H9 (cell line): ENCODE measurements around the gene SGF29. TPM values are rescaled to one million over a fixed set of nuclear protein-coding genes. Genes with fewer than 3 reads are reported as not detected.

Experiments used
- DNase-seq: peaks from one replicate; pipeline ENCODE4 v3.0.0-alpha.2; 2017
- H2AFZ ChIP-seq: one replicate; pipeline ENCODE4 v1.6.1; 2013; ENCODE audit warnings: mild to moderate bottlenecking, low read length, control low read depth, moderate library complexity
- H2AK5ac ChIP-seq: 2 replicates; pipeline ENCODE4 v1.6.1; 2013; ENCODE audit warnings: low read length, control low read depth, mixed read lengths; ENCODE audit not compliant: insufficient read length
- H2BK120ac ChIP-seq: one replicate; pipeline ENCODE4 v1.6.1; 2013; ENCODE audit warnings: low read depth, mild to moderate bottlenecking, low read length, control low read depth, inconsistent platforms; ENCODE audit not compliant: poor library complexity, severe bottlenecking
- H2BK12ac ChIP-seq: 2 replicates; pipeline ENCODE4 v1.6.1; 2013; ENCODE audit warnings: low read length, control low read depth, mixed read lengths, low read depth; ENCODE audit not compliant: insufficient read length
- H2BK15ac ChIP-seq: 2 replicates; pipeline ENCODE4 v1.6.1; 2013; ENCODE audit warnings: low read depth, low read length, control low read depth
- H2BK20ac ChIP-seq: one replicate; pipeline ENCODE4 v1.6.1; 2013; ENCODE audit warnings: low read depth, mild to moderate bottlenecking, low read length, control low read depth, inconsistent platforms; ENCODE audit not compliant: poor library complexity, severe bottlenecking
- H2BK5ac ChIP-seq: 2 replicates; pipeline ENCODE4 v1.6.1; 2013; ENCODE audit warnings: low read length, control low read depth, mixed read lengths; ENCODE audit not compliant: insufficient read length
- H3K14ac ChIP-seq: 2 replicates; pipeline ENCODE4 v1.6.1; 2013; ENCODE audit warnings: low read length, control low read depth; ENCODE audit not compliant: insufficient read depth
- H3K18ac ChIP-seq: 2 replicates; pipeline ENCODE4 v1.6.1; 2013; ENCODE audit warnings: low read depth, mild to moderate bottlenecking, mixed read lengths, low read length, control low read depth; ENCODE audit not compliant: insufficient read length
- H3K23ac ChIP-seq: 2 replicates; pipeline ENCODE4 v1.6.1; 2013; ENCODE audit warnings: low read length, control low read depth, mixed read lengths, low read depth; ENCODE audit not compliant: insufficient read length
- H3K23me2 ChIP-seq: 2 replicates; pipeline ENCODE4 v1.6.1; 2013; ENCODE audit warnings: low read depth, mild to moderate bottlenecking, mixed read lengths, low read length, control low read depth; ENCODE audit not compliant: insufficient read length, poor library complexity, severe bottlenecking
- H3K27ac ChIP-seq: 2 replicates; pipeline ENCODE4 v1.5.1; 2013; ENCODE audit warnings: low read length, control low read depth, mixed read lengths, low read depth; ENCODE audit not compliant: insufficient read length
- H3K27me3 ChIP-seq: 2 replicates; pipeline ENCODE4 v1.6.1; 2013; ENCODE audit warnings: low read length, control low read depth, inconsistent platforms; ENCODE audit not compliant: insufficient read depth
- H3K4ac ChIP-seq: 2 replicates; pipeline ENCODE4 v1.6.1; 2013; ENCODE audit warnings: low read depth, mild to moderate bottlenecking, control low read depth, inconsistent platforms, low read length, moderate library complexity
- H3K4me1 ChIP-seq: 2 replicates; pipeline ENCODE4 v1.6.1; 2013; ENCODE audit warnings: low read length, control low read depth, inconsistent platforms; ENCODE audit not compliant: insufficient read depth
- H3K4me2 ChIP-seq: 2 replicates; pipeline ENCODE4 v1.6.1; 2013; ENCODE audit warnings: low read length, control low read depth, mixed read lengths; ENCODE audit not compliant: insufficient read length, insufficient read depth
- H3K56ac ChIP-seq: 2 replicates; pipeline ENCODE4 v1.6.1; 2013; ENCODE audit warnings: low read depth, mild to moderate bottlenecking, mixed read lengths, low read length, control low read depth; ENCODE audit not compliant: insufficient read length
- H3K79me1 ChIP-seq: 2 replicates; pipeline ENCODE4 v1.6.1; 2013; ENCODE audit warnings: low read depth, mild to moderate bottlenecking, moderate library complexity, low read length, control low read depth, inconsistent platforms; ENCODE audit not compliant: insufficient read depth, poor library complexity, severe bottlenecking
- H3K79me2 ChIP-seq: 2 replicates; pipeline ENCODE4 v1.6.1; 2013; ENCODE audit warnings: low read length, control low read depth, inconsistent platforms; ENCODE audit not compliant: insufficient read depth
- H3K9ac ChIP-seq: 2 replicates; pipeline ENCODE4 v1.6.1; 2013; ENCODE audit warnings: low read length, control low read depth, mixed read lengths; ENCODE audit not compliant: insufficient read length; ENCODE audit errors: extremely low read depth
- H3K9me3 ChIP-seq: one replicate; pipeline ENCODE4 v1.6.1; 2013; ENCODE audit warnings: low read depth, low read length, inconsistent platforms; ENCODE audit not compliant: control insufficient read depth
- H3T11ph ChIP-seq: one replicate; pipeline ENCODE4 v1.6.1; 2013; ENCODE audit warnings: mild to moderate bottlenecking, low read length, control low read depth, inconsistent platforms
- H4K20me1 ChIP-seq: one replicate; pipeline ENCODE4 v1.6.1; 2013; ENCODE audit not compliant: control insufficient read depth, insufficient read length, insufficient read depth
- H4K5ac ChIP-seq: 2 replicates; pipeline ENCODE4 v1.6.1; 2013; ENCODE audit warnings: low read depth, mild to moderate bottlenecking, mixed read lengths, low read length, control low read depth; ENCODE audit not compliant: insufficient read length
- H4K8ac ChIP-seq: replicated peaks from 2 replicates; pipeline ENCODE4 v1.6.1; 2013; ENCODE audit warnings: low read length, control low read depth, mixed read lengths, low read depth; ENCODE audit not compliant: insufficient read length
- H4K91ac ChIP-seq: 2 replicates; pipeline ENCODE4 v1.6.1; 2013; ENCODE audit warnings: low read depth, mild to moderate bottlenecking, moderate library complexity, mixed read lengths, low read length, control low read depth; ENCODE audit not compliant: insufficient read length
- H3K27ac Mint-ChIP-seq, 3 experiments: 2 replicates in 2 of 3; 3 replicates in 1 of 3; pipeline ENCODE4 v1.8.0; 2020 to 2021; ENCODE audit warnings: mixed read lengths in 3 of 3, mild to moderate bottlenecking in 1 of 3, moderate library complexity in 1 of 3
- H3K27me3 Mint-ChIP-seq: 2 replicates; pipeline ENCODE4 v1.8.0; 2021; ENCODE audit warnings: low read depth, mild to moderate bottlenecking, moderate library complexity, mixed read lengths
- H3K36me3 Mint-ChIP-seq, 3 experiments: 2 replicates in 2 of 3; 3 replicates in 1 of 3; pipeline ENCODE4 v1.8.0; 2020 to 2021; ENCODE audit warnings: low read depth in 3 of 3, mixed read lengths in 3 of 3; ENCODE audit not compliant: insufficient read depth in 1 of 3
- H3K4me1 Mint-ChIP-seq, 2 experiments: 2 replicates each; pipeline ENCODE4 v1.8.0; 2020; ENCODE audit warnings: mixed read lengths in 2 of 2
- H3K4me3 Mint-ChIP-seq, 2 experiments: 2 replicates in 1 of 2; 3 replicates in 1 of 2; pipeline ENCODE4 v1.8.0; 2020 to 2021; ENCODE audit warnings: mild to moderate bottlenecking in 2 of 2, mixed read lengths in 2 of 2, moderate library complexity in 1 of 2
- H3K9me3 Mint-ChIP-seq, 2 experiments: 2 replicates in 1 of 2; 3 replicates in 1 of 2; pipeline ENCODE4 v1.8.0; 2020; ENCODE audit warnings: mild to moderate bottlenecking in 2 of 2, mixed read lengths in 2 of 2, moderate library complexity in 1 of 2
- CTCF ChIP-seq: fragments of 200-600 bp; sonication (generic); conservative IDR thresholded peaks from 3 replicates; pipeline ENCODE4 v1.8.0; 2021; ENCODE audit warnings: antibody characterized with exemption, mild to moderate bottlenecking
- WGBS: extraction: QIAGEN DNeasy Blood & Tissue Kit; methylation state at CpG from one replicate; pipeline ENCODE4 v1.1.7; 2013; ENCODE audit warnings: missing lambda C conversion rate, low lambda C conversion rate, mixed read lengths; ENCODE audit not compliant: insufficient read length; ENCODE audit errors: extremely low coverage; 5-methylcytosine and 5-hydroxymethylcytosine counted together
- total RNA-seq: library from RNA; stranded (reverse); gene quantifications from 2 replicates; pipeline ENCODE4 v1.2.1, GENCODE V29; 2021

Gene SGF29
- total RNA-seq, 1 experiment from 2014 or later: 24.8 TPM

DNA sequence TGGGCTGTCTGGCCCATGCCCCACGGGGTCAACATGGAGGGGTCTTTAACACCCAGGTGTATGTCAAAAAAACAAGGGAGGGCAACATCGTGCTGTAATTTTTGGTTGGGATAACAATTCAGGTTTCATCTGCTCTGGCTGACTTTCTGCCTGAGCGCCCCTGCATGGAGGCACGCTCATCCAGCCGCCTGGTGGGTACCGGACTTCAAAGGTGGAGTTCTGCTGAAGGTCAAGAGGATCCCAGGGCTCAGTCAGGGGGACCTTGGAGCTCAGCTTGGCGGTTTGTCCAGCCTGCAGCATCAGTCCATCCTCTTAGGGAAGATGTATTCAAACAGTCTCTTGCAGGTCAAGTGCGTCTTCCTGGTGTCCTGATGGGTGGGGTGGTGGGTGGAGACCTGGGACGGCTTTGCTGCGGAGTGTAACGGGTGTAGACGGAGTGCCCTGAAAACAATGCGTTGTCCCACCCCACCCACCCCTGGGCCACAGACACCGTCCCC, 5.4 kb upstream of the SGF29 start:
- H3K4me2 ChIP-seq: no peak overlapping the region
- no peak overlapping the region for H4K5ac ChIP-seq
- H2BK120ac ChIP-seq: no peak overlapping the region
- H3K4ac ChIP-seq: no peak overlapping the region
- WGBS: no CpG with 5 or more reads among the region's 14 CpGs
- no peaks in the 10 kb centered on the region for H3K4me1 ChIP-seq
- no peak overlapping the region for H2BK20ac ChIP-seq
- no peaks in the 10 kb centered on the region for H3K27me3 ChIP-seq
- no peak overlapping the region for H3T11ph ChIP-seq
- H2BK12ac ChIP-seq: no peak overlapping the region
- H3K14ac ChIP-seq: no peak overlapping the region
- H3K18ac ChIP-seq: no peak overlapping the region
- 0 out of 4 replicates have a peak, but pooled peaks cover 4% of the 10 kb centered on the region in 2 experiments for H3K4me1 Mint-ChIP-seq
- no peaks in the 10 kb centered on the region for H3K9me3 Mint-ChIP-seq
- H3K23me2 ChIP-seq: no peaks in the 10 kb centered on the region
- no peaks in the 10 kb centered on the region for H4K20me1 ChIP-seq
- DNase-seq: no peak
- H4K8ac ChIP-seq: no peak overlapping the region
- H3K36me3 Mint-ChIP-seq: no peaks in the 10 kb centered on the region
- no peaks in the 10 kb centered on the region for H3K79me2 ChIP-seq
- no peak overlapping the region for H3K27ac Mint-ChIP-seq
- H3K79me1 ChIP-seq: no peaks in the 10 kb centered on the region
- no peak overlapping the region for H2AFZ ChIP-seq
- no peak overlapping the region for H4K91ac ChIP-seq
- H3K27ac ChIP-seq: no peak overlapping the region
- no peak overlapping the region for H3K9ac ChIP-seq
- no peaks in the 10 kb centered on the region for H3K9me3 ChIP-seq
- no peak overlapping the region for H2BK5ac ChIP-seq
- no peak overlapping the region for H2AK5ac ChIP-seq
- no peak overlapping the region for H3K23ac ChIP-seq
- TF ChIP-seq CTCF: no peak
- no peak overlapping the region for H3K4me3 Mint-ChIP-seq
- H3K56ac ChIP-seq: no peak overlapping the region
- H2BK15ac ChIP-seq: no peak overlapping the region
- no peaks in the 10 kb centered on the region; the same call in 1 of the 2 replicates for H3K27me3 Mint-ChIP-seq
